Lung (tissue), 12 donors: ENCODE results near the gene ADCY5. TPM values are rescaled to one million over a fixed set of nuclear protein-coding genes. Genes with fewer than 3 reads are reported as not detected.

Experiments used
- ATAC-seq: fragments of 200-7000 bp; cut with Tn5 transposase; one replicate; pipeline ENCODE4 v1.9.1; 2020; ENCODE audit warnings: moderate number of reproducible peaks; ENCODE audit not compliant: insufficient read depth, low FRiP score
- DNase-seq, 3 donors: peaks; one replicate each; pipeline ENCODE4 v3.0.0-alpha.2; 2013 to 2017
- H3K27ac ChIP-seq, 2 donors: one replicate each; pipeline ENCODE4 v1.5.1; 2013; ENCODE audit warnings: mild to moderate bottlenecking in 2 of 2, moderate library complexity in 2 of 2, control low read depth in 1 of 2, inconsistent platforms in 1 of 2, low read depth in 1 of 2, low read length in 1 of 2
- H3K27me3 ChIP-seq, 3 donors: one replicate each; pipeline ENCODE4 v1.5.1; 2013; ENCODE audit warnings: low read length in 2 of 3; ENCODE audit not compliant: control insufficient read depth in 3 of 3, insufficient read depth in 3 of 3
- H3K36me3 ChIP-seq, 4 donors: one replicate each; pipeline ENCODE4 v1.5.1; 2013; ENCODE audit warnings: low read length in 4 of 4, mild to moderate bottlenecking in 1 of 4, moderate library complexity in 1 of 4; ENCODE audit not compliant: control insufficient read depth in 4 of 4, insufficient read depth in 4 of 4
- H3K4me1 ChIP-seq, 5 donors: one replicate each; pipeline ENCODE4 v1.5.1; 2013; ENCODE audit warnings: low read length in 5 of 5, mild to moderate bottlenecking in 2 of 5, moderate library complexity in 1 of 5; ENCODE audit not compliant: control insufficient read depth in 5 of 5, insufficient read depth in 5 of 5
- H3K4me3 ChIP-seq: one replicate; pipeline ENCODE4 v1.5.1; 2013; ENCODE audit warnings: mild to moderate bottlenecking, control low read depth, moderate library complexity
- H3K9ac ChIP-seq, 2 donors: one replicate each; pipeline ENCODE4 v1.5.1; 2013; ENCODE audit warnings: low read length in 2 of 2, control low read depth in 1 of 2; ENCODE audit not compliant: insufficient read depth in 1 of 2
- H3K9me3 ChIP-seq, 4 donors: one replicate each; pipeline ENCODE4 v1.5.1; 2013; ENCODE audit warnings: low read length in 3 of 4, mild to moderate bottlenecking in 1 of 4, moderate library complexity in 1 of 4; ENCODE audit not compliant: control insufficient read depth in 4 of 4, insufficient read depth in 3 of 4
- WGBS, 2 donors: extraction: QIAGEN DNeasy Blood & Tissue Kit; methylation state at CpG; one replicate each; pipeline ENCODE4 v1.1.7; 2013; 5-methylcytosine and 5-hydroxymethylcytosine counted together
- polyA plus RNA-seq, 2 donors: library from polyadenylated mRNA; stranded (reverse); fragments of 200-250 nt; gene quantifications; one replicate each; pipeline ENCODE4 v1.2.1, GENCODE V29; 2013
- total RNA-seq, 2 donors: library from RNA; depleted of rRNA in 1 of 2; stranded (reverse); fragments of >200 nt in 1 of 2; gene quantifications; one replicate each; pipeline ENCODE4 v1.2.1, GENCODE V29; 2014 to 2021
- TF ChIP-seq, protein P1 (sequence below): IDR thresholded peaks from 2 replicates; pipeline ENCODE4 v1.5.1; 2012; ENCODE audit warnings: mild to moderate bottlenecking; ENCODE audit errors: control extremely low read depth, extremely low read depth
- donor health status: control.
- donor health status: control.
- donor health status: Bipolar disorder and iron deficiency.
- donor health status: healthy.
- donor health status: DM: yes; HTN: yes; CAD: no.

The ADCY5 gene
- total and polyA plus RNA-seq, 4 donors = 1.2 to 8.4 (median 2.4) TPM

DNA sequence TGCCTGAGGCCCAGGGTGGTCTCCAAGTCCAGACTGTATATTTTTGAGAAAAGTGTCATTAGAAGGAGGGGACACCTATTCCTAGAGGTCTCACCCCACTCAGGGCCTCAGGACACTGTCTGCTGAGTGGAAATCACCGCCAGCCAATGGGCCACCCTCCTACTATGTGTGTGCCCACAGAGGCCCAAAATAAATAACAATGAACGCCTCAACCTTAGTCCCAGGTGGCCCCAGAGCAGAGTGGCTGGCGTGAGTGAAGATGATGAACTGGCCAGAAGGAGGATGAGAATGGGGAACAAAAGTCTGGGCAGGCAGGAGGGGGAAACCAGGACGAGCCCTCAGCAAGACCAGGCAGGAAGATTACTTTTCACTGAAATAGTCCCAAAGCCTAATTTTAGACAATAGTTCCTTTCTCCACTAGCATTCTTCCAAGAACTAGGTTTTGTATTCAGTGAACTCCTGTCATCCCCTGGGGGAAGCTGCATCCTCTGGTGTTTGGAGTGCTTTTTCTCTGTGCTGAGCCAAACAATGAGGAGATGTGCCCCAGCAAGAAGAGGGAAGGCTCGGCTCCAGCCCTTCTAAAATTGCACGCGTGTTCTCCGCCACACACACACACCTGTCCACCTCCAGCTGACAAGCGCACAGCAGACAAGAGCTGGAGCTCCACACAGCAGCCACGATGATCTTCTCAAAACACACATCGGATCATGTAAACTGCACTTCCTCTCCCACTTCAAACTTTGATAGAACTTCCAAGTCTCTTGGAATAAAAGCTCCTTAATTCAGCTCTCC is 72.2 kb downstream of the ADCY5 start:
- Histone ChIP-seq H3K4me3 (no peak overlapping the region), H3K9ac (peak overlapping the region in 1 of 2 donors; percentile 38), H3K27me3 (no peaks in the 10 kb centered on the region), H3K9me3 (peaks cover 0 to 1% (median 0%) of the 10 kb centered on the region in 4 donors), H3K36me3 (no peaks in the 10 kb centered on the region), H3K4me1 (peaks cover 5 to 39% (median 27%) of the 10 kb centered on the region in 5 donors), H3K27ac (peak overlapping the region in 1 of 2 donors; percentile 86)
- DNase-seq (peak in 2 of 3 donors; percentile 72 to 86), ATAC-seq (no peak)
- 65 to 73% methylated on average over 11 of the region's 11 CpGs for WGBS, 2 donors
- TF ChIP-seq, protein P1, sequence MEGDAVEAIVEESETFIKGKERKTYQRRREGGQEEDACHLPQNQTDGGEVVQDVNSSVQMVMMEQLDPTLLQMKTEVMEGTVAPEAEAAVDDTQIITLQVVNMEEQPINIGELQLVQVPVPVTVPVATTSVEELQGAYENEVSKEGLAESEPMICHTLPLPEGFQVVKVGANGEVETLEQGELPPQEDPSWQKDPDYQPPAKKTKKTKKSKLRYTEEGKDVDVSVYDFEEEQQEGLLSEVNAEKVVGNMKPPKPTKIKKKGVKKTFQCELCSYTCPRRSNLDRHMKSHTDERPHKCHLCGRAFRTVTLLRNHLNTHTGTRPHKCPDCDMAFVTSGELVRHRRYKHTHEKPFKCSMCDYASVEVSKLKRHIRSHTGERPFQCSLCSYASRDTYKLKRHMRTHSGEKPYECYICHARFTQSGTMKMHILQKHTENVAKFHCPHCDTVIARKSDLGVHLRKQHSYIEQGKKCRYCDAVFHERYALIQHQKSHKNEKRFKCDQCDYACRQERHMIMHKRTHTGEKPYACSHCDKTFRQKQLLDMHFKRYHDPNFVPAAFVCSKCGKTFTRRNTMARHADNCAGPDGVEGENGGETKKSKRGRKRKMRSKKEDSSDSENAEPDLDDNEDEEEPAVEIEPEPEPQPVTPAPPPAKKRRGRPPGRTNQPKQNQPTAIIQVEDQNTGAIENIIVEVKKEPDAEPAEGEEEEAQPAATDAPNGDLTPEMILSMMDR = no peak

DNA sequence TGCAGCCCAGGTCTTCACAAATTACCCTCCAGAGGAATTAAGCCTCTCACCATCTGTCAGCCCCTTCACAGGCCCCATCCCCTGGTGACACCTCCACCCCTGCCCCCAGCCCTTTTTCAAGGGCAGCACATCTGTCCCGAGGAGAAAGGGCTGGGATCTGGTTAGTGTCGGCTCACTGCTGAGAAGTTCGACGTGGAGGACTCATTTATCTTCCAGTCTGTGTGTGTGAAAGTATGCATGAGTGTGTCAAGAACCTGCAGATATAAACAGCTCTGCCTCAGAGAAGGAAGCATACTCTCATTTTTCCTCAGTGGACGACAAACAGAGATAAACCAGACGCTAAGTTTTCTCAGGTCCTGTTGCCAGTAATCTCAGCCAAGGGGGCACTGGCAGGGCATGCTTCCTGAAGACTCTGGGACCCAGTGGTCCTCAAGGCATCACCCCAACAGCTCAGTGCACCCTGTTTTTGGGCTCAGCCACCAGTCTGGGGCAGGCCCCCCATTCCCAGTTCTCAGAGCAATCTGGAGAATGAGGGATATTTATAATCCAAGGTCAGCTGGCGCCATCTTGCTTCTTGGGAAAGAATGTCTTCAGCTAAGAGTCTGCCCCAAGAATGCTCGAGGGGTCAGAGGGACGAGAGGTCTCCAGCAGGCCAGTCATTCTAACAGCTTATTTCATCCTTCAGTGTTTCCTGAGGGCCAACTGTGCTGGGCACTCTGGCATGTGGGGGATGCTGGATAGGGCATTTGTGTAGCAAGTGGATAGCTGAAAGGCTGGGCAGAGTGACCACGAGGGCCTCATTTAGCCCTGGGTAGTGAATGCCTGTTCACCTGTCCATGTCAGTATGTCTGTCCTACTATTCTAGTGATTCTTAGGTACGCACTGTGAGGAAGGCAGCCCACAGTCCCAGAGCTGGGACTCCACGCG is 73.6 kb downstream of the ADCY5 start:
- DNase-seq (peak in 1 of 3 donors; percentile 11), ATAC-seq (no peak)
- 67 to 77% methylated on average over 13 of the region's 13 CpGs for WGBS, 2 donors
- Histone ChIP-seq H3K27me3 (no peaks in the 10 kb centered on the region), H3K36me3 (no peaks in the 10 kb centered on the region), H3K27ac (peak overlapping the region in 1 of 2 donors; percentile 86), H3K9me3 (peaks cover 0 to 1% (median 0%) of the 10 kb centered on the region in 4 donors), H3K9ac (no peak overlapping the region), H3K4me1 (peaks cover 5 to 43% (median 27%) of the 10 kb centered on the region in 5 donors), H3K4me3 (no peak overlapping the region)
- TF ChIP-seq, protein P1 = no peak

DNA sequence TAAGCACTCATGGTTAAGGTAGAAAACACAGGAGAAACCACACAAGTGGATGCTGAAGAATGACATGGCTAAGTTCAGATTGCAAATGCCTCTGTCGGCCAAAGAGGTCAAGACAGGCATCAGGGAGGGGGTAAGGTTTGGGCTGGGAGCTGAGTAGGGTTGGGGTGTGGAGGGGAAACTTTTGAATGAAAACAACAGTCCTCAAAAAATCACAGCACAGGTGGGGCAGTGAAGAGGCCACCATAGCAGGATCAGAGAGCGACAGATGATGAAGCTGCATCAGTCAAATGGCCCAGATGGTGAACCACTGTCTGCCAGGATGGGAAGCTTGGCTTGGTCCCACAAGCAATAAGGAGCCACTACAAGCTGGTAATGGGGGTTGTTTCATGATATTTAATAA is 74.9 kb downstream of the ADCY5 start:
- Histone ChIP-seq H3K4me3 (no peak overlapping the region), H3K27ac (peak overlapping the region in 1 of 2 donors; percentile 86), H3K9ac (no peak overlapping the region), H3K9me3 (peaks cover 0 to 1% (median 0%) of the 10 kb centered on the region in 4 donors), H3K4me1 (peaks cover 3 to 39% (median 20%) of the 10 kb centered on the region in 5 donors), H3K27me3 (no peaks in the 10 kb centered on the region), H3K36me3 (no peaks in the 10 kb centered on the region)
- no peak for DNase-seq
- TF ChIP-seq, protein P1 = no peak
- no peak for ATAC-seq
- WGBS, 2 donors = 61 to 84% methylated on average over 2 of the region's 2 CpGs
